OCI-LY1 (cell line): ENCODE measurements around the gene DDX50.

Experiments
- H2AFZ ChIP-seq: fragments of 200-600 bp; sonication (generic), shearing (Covaris generic); 2 replicates; pipeline ENCODE4 v1.6.0; 2014; ENCODE audit warnings: antibody characterized with exemption, mild to moderate bottlenecking, low read length
- H3F3A ChIP-seq: fragments of 200-600 bp; sonication (generic), shearing (Covaris generic); 2 replicates; pipeline ENCODE4 v1.6.0; 2014; ENCODE audit warnings: mild to moderate bottlenecking, antibody characterized with exemption, low read length, moderate library complexity; ENCODE audit not compliant: insufficient read depth
- H3K27ac ChIP-seq: fragments of 200-600 bp; sonication (generic); 2 replicates; pipeline ENCODE4 v1.5.1; 2014; ENCODE audit warnings: low read length, mixed run types, mild to moderate bottlenecking, low read depth; ENCODE audit not compliant: poor library complexity, severe bottlenecking
- H3K27me3 ChIP-seq: fragments of 200-600 bp; sonication (generic); 2 replicates; pipeline ENCODE4 v1.6.0; 2014; ENCODE audit warnings: antibody characterized with exemption, mild to moderate bottlenecking, low read length, moderate library complexity; ENCODE audit not compliant: insufficient read depth
- H3K36me3 ChIP-seq: fragments of 200-600 bp; sonication (generic); 2 replicates; pipeline ENCODE4 v1.6.1; 2014; ENCODE audit warnings: mild to moderate bottlenecking, antibody characterized with exemption, low read length, moderate library complexity, mixed read lengths; ENCODE audit not compliant: insufficient read depth
- H3K4me1 ChIP-seq: fragments of 200-600 bp; sonication (generic); 2 replicates; pipeline ENCODE4 v1.5.1; 2014; ENCODE audit warnings: mild to moderate bottlenecking, low read length, moderate library complexity; ENCODE audit not compliant: insufficient read depth, severe bottlenecking
- H3K4me2 ChIP-seq: fragments of 200-600 bp; sonication (generic), shearing (Covaris generic); 2 replicates; pipeline ENCODE4 v1.6.1; 2014; ENCODE audit warnings: low read length
- H3K4me3 ChIP-seq: fragments of 200-600 bp; sonication (generic); 2 replicates; pipeline ENCODE4 v1.5.1; 2014; ENCODE audit warnings: low read length, low read depth, mild to moderate bottlenecking, mixed read lengths; ENCODE audit not compliant: poor library complexity, severe bottlenecking
- H3K79me2 ChIP-seq: fragments of 200-600 bp; shearing (Covaris generic); 2 replicates; pipeline ENCODE4 v1.6.1; 2016; ENCODE audit warnings: mixed run types, low read length, mixed read lengths; ENCODE audit not compliant: insufficient read depth
- H3K9ac ChIP-seq: fragments of 200-600 bp; sonication (generic), shearing (Covaris generic); 2 replicates; pipeline ENCODE4 v1.6.1; 2014; ENCODE audit warnings: mild to moderate bottlenecking, low read length, mixed read lengths
- H3K9me2 ChIP-seq: fragments of 200-600 bp; sonication (generic), shearing (Covaris generic); 2 replicates; pipeline ENCODE4 v1.6.1; 2014; ENCODE audit warnings: low read depth, mild to moderate bottlenecking, low read length, mixed read lengths
- H3K9me3 ChIP-seq: fragments of 200-600 bp; shearing (Covaris generic); 2 replicates; pipeline ENCODE4 v1.6.1; 2014; ENCODE audit warnings: low read length, mixed read lengths
- H4K20me1 ChIP-seq: fragments of 200-600 bp; sonication (generic), shearing (Covaris generic); 2 replicates; pipeline ENCODE4 v1.6.0; 2016; ENCODE audit warnings: mild to moderate bottlenecking, low read length; ENCODE audit not compliant: insufficient read depth
- EZH2 ChIP-seq: fragments of 200-600 bp; sonication (generic), shearing (Covaris generic); IDR thresholded peaks from 2 replicates; pipeline ENCODE4 v1.8.0; 2017; ENCODE audit warnings: borderline replicate concordance, mixed run types, mild to moderate bottlenecking, antibody characterized with exemption, low read length, moderate library complexity, mixed read lengths
- TF ChIP-seq, protein P1 (sequence below): fragments of 200-600 bp; sonication (generic), shearing (Covaris generic); IDR thresholded peaks from 2 replicates; pipeline ENCODE4 v1.5.1; 2017; ENCODE audit warnings: mild to moderate bottlenecking, antibody characterized with exemption, low read length, moderate library complexity, mixed read lengths

Gene DDX50

DNA sequence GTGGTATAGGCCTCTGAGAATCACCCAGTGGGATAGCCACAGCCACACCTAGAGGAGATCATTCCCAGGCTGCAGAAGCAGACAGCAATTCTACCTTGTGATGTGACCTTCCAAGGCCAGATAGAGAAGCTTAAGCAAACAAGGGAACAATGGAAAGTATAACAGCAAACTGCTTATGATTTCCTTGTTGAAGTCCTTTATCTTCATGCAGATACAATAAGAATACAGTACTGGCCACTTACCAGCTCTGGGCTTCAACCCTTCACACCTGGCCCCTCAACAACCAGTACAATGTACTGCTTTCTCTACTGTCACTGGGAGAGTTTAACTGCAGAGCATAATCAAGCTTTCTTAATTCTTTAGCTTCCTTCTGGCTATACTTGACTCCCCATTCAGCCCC is 22.6 kb upstream of the DDX50 start:
- no peaks in the 10 kb centered on the region for H4K20me1 ChIP-seq
- no peaks in the 10 kb centered on the region for H3K36me3 ChIP-seq
- H3K4me2 ChIP-seq: no peak overlapping the region
- no peaks in the 10 kb centered on the region for H3K79me2 ChIP-seq
- H3K9me3 ChIP-seq: no peaks in the 10 kb centered on the region
- H3K27me3 ChIP-seq: no peaks in the 10 kb centered on the region
- H3K4me1 ChIP-seq: no peaks in the 10 kb centered on the region
- H2AFZ ChIP-seq: no peak overlapping the region
- TF ChIP-seq, protein P1, sequence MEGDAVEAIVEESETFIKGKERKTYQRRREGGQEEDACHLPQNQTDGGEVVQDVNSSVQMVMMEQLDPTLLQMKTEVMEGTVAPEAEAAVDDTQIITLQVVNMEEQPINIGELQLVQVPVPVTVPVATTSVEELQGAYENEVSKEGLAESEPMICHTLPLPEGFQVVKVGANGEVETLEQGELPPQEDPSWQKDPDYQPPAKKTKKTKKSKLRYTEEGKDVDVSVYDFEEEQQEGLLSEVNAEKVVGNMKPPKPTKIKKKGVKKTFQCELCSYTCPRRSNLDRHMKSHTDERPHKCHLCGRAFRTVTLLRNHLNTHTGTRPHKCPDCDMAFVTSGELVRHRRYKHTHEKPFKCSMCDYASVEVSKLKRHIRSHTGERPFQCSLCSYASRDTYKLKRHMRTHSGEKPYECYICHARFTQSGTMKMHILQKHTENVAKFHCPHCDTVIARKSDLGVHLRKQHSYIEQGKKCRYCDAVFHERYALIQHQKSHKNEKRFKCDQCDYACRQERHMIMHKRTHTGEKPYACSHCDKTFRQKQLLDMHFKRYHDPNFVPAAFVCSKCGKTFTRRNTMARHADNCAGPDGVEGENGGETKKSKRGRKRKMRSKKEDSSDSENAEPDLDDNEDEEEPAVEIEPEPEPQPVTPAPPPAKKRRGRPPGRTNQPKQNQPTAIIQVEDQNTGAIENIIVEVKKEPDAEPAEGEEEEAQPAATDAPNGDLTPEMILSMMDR: no peak
- TF ChIP-seq EZH2: no peak
- H3K9me2 ChIP-seq: no peaks in the 10 kb centered on the region
- no peak overlapping the region for H3K27ac ChIP-seq
- no peak overlapping the region for H3K9ac ChIP-seq
- H3K4me3 ChIP-seq: no peak overlapping the region
- H3F3A ChIP-seq: no peaks in the 10 kb centered on the region

DNA sequence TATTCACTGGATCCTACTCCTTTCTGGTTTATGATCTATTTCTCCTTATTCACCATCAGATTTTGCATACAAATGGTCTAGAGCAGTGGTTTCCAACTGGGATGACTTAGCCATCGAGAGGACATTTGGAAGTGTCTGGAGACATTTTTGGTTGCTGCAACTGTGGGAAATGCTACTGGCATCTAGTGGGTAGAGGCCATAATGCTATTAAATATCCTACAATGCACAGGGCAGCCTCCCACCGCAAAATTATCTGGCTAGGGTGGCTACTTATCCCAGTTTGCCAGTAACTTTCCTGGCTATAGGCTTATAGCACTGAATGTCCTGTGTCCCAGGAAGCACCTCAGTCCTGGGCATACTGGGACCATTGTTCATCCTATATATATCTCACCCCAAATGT is 21.5 kb upstream of the DDX50 start:
- H3F3A ChIP-seq: no peaks in the 10 kb centered on the region
- H4K20me1 ChIP-seq: no peaks in the 10 kb centered on the region
- no peaks in the 10 kb centered on the region for H3K4me1 ChIP-seq
- no peaks in the 10 kb centered on the region for H3K36me3 ChIP-seq
- H3K9ac ChIP-seq: no peak overlapping the region
- no peak overlapping the region for H3K4me3 ChIP-seq
- no peaks in the 10 kb centered on the region for H3K9me2 ChIP-seq
- no peak overlapping the region for H2AFZ ChIP-seq
- TF ChIP-seq EZH2: no peak
- TF ChIP-seq, protein P1: no peak
- H3K9me3 ChIP-seq: no peaks in the 10 kb centered on the region
- H3K27ac ChIP-seq: no peak overlapping the region
- no peaks in the 10 kb centered on the region for H3K27me3 ChIP-seq
- H3K4me2 ChIP-seq: no peak overlapping the region
- no peaks in the 10 kb centered on the region for H3K79me2 ChIP-seq

DNA sequence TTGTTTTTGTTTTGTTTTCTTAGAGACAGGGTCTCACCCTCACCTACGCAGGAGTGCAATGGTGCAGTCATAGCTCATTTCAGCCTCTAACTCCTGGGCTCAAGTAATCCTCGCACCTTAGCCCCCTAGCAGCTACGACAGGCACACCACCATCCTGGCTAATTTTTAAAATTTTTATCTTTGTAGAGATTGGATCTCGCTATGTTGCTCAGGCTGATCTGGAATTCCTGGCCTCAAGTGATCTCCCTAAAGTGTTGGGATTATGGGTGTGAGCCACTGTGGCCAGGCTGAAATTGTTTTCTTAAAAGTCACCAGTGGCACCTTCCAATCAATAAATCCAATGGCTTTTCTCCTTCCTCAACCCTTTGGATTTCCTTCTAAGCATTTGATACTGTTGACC is 20.9 kb upstream of the DDX50 start:
- Histone ChIP-seq H3K79me2 (no peaks in the 10 kb centered on the region), H2AFZ (no peak overlapping the region)

More for the DNA sequence above, 20.9 kb upstream of the DDX50 start:
- no peaks in the 10 kb centered on the region for H3K27me3 ChIP-seq
- no peak overlapping the region for H3K27ac ChIP-seq
- H3K4me1 ChIP-seq: no peaks in the 10 kb centered on the region
- H3K9me3 ChIP-seq: no peaks in the 10 kb centered on the region
- TF ChIP-seq, protein P1: no peak
- no peak for TF ChIP-seq EZH2
- no peak overlapping the region for H3K4me2 ChIP-seq
- no peak overlapping the region for H3K9ac ChIP-seq
- H3K4me3 ChIP-seq: no peak overlapping the region
- no peaks in the 10 kb centered on the region for H3K36me3 ChIP-seq
- H4K20me1 ChIP-seq: no peaks in the 10 kb centered on the region
- no peaks in the 10 kb centered on the region for H3F3A ChIP-seq
- no peaks in the 10 kb centered on the region for H3K9me2 ChIP-seq
